Ecto neural progenitor cell (in vitro differentiated cells): Measurements from ENCODE around the gene MYOF.
"Not testable (repeated sequence)": the region's sequence is repeated elsewhere in the genome, so short reads cannot be mapped to it uniquely, and the experiment has no call there.

Experiments
- DNase-seq: peaks from one replicate; pipeline ENCODE4 v3.0.0-alpha.2; 2018; ENCODE audit warnings: low spot score

The MYOF gene

DNA sequence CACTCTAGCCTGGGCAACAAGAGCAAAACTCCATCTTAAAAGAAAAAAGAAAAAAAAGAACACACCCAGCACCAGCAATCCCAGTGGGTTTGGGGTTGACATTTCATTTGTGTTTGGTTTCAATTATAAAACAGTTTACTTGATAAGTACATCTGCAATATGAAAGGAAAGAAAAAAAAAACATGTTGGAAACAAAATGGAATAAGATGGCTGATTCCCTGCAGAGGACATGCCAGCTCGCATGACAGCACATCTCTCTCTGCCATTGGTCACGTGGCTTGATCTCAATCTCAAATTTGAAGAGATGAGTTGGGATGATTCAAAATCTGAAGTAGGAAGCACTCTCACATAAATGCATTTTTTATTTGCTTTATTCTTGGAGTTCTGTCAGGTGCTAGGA, 28.0 kb downstream of the MYOF start:
- no peak for DNase-seq

DNA sequence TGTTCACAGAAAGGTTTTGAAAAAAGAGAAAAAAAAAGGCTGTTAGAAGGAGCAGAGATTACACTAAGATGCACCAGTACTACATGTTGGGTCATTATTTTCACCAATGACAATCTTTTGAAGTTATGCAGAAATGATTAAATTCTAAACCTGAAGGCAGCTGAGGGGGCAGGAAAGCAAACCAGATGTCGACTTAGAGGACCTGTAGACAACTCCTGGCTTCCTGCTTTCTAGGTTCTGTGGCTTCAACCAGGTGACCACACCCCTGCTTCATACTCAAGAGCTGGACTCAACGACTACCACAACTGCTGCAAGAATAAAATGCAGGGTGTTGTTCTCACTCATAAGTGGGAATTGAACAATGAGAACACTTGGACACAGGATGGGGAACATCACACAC, 30.0 kb downstream of the MYOF start:
- DNase-seq: no peak

DNA sequence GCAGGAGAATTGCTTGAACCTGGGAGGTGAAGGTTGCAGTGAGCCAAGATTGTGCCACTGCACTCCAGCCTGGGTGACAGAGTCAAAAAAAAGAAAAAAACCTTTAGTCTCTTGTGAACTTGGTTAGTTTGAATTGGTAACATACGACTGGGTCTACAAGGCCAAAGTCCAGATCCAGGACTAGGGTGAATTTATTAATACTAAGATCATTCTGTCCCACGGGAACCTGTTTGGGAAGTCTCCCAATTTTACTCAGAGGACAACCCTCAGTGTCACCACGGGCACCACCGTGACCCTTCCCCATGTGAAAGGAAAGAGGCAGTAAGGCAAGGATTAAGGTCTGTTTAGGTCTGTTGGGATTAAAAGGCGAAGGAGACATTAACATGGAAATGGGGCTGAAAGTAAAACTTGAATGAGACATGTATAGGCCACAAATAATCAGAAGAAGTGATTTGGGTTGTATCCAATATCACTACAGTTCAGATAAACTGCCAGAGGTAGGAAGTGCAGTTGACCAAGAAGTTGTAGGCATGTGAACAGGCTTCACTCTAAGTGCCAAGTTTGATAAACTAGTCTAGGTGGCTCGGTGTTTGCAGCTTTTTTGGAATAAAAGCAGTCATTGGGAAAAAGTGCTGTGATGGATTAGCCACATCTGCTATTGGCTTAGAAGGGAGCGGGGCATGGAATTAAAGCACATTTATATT, 30.7 kb downstream of the MYOF start:
- DNase-seq: no peak

DNA sequence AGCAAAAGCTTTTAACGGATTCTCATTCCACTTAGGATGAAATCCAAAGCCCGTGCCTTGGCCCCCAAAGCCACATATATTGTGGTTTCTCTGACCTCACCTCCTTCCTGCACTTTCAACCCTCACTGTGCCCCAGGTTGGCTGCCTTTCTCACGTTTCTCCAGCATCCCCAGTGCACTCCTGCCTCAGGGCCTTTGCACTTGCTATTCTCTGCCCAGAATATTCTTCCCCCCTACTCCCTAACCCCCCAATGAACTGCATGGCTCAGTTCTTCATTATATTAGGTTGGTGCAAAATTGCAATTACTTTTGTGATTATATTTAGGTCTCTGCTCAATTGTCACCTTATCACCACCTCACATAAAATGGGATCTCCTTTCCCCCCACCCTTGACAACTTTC, 34.2 kb downstream of the MYOF start:
- no peak for DNase-seq

DNA sequence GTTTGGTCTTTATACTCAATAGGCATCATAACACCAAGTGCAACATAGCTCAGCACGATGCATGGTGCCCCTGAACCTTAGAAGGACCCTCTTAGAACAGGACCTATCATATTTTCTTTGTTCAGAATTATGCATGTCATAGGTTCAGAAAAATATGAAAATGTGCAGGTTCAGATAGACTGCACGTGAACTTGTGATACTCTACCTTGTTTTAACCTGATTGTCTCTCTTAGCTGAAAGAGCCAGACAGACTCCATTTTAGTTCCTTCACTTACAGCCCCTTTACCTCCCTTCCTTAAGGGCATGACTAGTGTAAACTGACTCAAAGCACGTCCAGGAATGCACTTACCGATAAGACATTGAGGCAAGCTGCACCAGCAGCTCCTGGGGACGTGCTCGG, 35.1 kb downstream of the MYOF start:
- DNase-seq: no peak

DNA sequence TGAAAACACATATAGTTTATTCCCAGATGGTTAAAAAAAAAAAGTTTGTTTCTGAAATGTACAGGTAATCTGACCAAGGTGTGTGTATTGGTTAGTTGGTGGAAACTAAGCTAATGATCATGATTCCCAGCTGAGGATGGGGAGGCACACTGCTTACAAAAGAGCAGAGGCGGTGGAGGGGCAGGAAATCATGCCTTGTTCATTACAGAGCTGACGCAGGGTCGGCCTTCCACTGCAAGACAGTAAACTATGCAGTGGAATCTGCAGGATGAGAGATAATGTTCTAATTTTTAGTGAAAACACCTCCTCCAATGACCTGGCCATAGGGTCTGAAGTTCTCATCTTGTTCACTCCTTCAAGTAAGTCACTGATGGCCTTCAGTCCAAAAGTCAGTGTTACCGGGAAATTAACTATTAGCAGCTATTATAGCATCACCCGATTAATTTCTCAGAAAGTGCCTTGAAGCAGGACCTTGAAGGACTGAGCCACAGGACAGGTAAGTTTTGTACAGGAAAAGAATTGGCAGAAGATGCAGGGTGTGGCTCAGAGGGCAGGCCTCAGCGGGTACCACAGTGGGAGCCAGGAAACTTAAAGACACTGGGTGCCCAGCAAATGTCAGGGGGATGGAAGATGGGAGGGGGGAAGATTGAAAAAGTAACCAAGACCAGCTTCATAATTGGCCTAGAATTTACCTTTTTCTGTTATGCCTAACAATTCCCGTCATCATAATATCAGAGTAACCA, 36.0 kb downstream of the MYOF start:
- DNase-seq: no peak

DNA sequence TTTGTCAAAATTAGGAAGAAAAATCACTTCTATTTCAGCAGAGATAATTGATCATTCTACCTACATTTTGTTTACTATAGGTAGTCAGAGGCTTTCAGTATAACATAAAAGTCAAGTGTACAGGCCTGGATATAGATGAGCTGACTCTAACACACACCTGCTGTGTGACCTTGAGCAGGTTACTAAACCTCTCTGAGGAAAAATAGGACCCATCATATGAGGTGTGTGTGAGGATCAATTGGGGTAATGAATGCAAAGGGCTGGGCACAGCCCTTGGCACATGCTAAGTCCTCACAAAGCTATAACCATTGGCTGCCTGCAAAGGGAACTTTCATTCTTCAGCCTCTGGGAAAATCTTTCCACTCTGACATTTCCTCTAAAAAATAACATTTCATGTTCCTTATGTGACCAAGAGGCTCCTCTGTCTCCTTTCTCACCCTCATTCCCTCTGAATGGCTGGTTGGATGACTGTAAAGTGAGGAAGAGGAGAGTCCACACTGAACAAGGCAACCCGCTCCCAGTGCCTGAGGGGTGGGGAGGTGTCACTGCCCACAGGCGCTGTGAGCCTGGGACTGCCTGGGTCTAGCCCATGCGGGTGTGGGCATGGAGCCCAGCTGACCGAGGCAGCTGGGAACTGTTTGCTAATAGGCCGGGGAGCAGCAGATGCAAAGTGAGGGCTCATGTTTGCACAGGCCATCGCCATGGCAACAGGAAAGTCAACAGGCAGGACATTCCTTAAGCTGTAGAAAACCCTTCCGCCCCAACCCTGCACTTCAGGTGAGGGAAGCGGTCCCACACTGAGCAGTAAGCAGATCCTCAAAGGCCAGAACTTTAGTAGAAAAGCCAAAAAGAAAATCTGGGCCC, 36.8 kb downstream of the MYOF start:
- DNase-seq: peak; percentile 92

DNA sequence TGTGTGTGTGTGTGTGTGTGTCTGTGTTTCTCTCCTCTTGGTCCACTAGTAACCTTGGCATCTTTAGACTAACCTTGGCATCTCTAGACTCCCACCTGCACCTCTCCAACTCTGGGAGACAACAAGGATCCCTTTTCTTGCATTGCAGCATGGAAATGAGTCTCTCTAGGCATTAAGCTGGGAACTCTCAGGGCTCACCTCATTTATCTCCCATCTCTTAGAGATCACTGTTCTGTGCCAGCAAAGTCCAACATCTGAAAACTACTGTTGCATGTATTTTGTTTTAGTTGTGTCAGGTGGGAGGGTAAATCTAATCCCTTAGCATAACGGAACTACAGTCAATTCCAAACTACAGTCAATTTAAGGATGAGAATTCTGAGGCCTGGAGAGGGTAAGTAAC, 38.7 kb downstream of the MYOF start:
- DNase-seq: no peak

DNA sequence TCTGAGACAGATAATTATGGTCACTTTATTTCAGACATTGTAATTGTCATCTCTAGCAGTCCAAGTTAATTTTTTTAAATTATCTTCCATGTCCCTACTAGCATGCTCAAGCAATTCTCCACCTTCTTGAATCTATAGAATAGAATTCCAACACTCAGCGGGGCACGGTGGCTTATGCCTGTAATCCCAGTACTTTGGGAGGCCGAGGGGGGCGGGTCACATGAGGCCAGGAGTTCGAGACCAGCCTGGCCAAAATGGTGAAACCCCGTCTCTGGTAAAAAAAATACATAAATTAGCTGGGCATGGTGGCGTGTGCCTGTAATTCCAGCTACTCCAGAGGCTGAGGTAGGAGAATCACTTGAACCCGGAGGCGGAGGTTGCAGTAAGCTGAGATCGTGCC, 39.4 kb downstream of the MYOF start:
- DNase-seq: not testable (repeated sequence)

DNA sequence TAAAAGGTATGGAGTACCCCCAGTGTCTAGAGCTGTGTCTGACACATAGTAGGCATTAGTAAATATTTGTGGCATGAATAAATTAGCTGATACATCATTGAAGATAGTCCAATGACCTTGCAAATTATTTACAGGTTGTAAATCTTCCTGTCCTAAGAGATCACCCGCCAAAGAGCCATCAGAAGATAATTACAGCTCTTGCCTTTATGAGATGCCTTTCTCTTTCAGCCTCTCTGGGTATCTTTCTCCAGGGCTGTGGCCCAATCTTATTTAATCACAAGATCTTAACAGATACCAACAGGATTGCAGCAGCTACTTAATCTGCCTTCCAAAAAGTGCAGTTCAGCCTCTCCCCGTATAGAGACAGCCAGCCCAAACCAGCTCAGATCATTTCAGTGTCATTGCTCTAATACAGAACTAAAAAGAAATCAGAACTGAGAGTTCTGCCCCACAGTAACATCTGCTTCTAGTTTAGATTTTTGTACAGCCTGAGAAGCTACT, 41.5 kb downstream of the MYOF start:
- no peak for DNase-seq

DNA sequence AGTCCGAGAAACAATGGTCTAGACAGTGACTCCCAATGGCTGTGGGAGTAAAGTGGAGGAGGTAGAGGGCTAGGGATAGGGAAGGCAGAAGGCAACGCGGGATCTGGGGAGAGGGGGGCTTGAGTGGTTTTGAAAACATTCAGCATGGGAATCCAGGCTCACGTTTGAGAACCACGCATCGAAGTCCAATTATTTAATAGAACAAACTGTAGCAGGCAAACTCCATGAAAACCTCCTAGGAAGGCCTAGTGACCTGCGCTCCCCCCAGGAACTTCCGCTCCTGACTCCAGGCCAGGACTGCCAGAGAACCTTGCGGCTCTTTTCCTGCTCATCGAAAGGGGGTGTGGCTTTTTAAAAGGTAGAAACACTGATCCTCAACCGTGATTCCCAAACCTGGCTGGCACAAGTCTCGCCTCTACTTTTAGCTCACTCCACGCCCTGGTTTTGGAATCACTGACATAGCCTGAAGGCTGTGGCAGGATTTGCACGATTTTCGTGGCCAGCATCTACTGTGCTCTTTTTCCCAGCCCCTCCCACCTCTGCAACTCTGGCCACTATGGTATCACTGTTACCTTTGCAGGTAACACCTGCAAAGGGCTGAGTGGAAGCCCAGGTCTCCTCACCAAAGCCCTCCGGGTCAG, 43.4 kb downstream of the MYOF start:
- DNase-seq: peak; percentile 73

DNA sequence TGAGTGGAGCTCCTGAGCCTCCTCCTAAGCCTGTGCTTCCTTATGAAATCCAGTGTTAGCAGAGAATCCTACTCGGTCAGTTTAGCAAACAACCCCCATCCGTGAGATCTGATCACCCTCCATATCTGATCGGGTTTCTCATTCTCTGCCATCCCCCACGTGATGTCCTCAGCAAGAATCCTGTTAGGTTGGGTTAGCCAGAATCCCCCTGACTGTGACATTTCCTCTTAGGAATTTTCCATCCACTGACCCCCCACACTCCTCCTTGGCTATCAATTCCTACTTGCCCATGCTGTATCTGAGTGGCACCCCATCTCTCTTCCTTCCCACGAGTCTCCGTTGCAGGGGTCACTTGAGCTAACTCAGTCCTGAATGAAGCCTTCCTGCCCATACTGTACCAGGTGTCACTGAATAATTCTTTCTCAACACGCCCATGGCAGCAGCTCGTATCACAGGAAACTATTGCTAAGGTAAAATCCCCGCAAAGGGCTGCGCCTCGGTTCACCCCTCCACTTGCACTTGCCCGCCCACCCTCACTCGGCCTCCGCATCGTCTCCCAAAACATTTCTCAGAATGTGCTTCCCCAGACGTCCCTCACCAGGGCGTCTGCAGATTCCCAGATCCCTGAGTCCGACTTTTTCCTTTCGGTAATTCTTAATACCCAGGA, 44.1 kb downstream of the MYOF start:
- DNase-seq: no peak

DNA sequence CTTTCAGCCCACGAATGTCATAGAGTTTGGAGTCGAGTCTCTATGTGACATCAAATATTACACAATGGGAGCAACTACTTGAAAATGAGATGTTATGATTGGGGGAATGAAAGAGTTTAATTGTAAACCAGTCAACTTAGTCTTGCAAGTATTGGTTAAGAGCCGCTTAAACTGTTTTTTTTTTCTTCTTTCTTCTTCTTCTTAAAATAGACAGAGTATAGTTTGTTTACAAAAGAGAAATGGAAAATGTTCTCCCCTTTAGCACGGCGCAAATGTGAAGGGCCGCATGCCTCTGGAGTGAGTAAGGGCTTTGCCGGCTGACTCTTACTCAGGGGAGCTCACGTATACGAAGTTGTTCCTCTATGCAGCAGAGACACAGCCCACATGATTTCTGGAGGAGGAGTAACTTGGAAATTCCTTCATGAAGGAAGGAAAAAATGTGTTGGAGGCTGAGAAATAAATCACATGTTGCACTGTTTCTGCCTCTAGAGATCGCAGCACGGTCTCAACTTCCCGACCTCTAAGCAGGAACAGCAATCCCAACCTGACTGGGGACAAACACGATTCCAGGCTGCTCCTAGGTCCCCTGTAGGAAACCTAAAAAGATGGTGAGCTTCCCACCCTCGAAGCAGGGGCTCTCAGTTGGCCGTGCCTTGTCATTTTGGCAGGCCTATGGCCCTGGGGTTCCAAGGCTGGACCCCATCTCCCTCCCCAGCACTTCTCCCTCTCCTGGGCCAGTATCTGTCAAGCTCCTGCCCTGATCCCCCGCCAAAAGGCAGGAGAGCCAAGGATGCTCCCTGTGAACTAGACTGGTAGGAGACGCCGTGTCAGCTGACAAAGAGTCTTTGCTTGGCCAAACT, 44.8 kb downstream of the MYOF start:
- DNase-seq: no peak

DNA sequence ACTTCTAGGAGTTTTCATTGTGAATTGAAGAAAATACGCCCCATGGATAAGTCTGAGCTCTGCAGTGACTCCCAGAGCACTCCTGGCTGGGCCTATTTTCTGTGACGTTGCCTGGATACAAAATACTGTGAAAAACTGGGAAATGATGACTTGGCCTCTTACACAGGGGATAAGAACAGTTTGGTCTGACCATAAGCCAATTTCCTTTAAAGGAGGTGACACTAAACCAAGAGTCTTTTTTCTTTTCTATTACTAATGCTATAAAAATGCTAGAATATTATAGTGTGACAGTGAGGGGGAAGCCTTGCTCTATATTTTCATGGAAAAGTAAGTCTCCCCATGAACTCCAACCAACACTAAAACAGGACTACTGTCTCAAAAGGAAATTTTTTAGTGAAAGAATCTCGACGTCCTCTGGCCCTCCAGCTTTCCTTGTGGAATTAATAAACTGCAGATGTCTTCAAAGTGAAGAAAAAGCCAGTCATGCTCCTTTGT, 45.5 kb downstream of the MYOF start:
- DNase-seq: no peak

DNA sequence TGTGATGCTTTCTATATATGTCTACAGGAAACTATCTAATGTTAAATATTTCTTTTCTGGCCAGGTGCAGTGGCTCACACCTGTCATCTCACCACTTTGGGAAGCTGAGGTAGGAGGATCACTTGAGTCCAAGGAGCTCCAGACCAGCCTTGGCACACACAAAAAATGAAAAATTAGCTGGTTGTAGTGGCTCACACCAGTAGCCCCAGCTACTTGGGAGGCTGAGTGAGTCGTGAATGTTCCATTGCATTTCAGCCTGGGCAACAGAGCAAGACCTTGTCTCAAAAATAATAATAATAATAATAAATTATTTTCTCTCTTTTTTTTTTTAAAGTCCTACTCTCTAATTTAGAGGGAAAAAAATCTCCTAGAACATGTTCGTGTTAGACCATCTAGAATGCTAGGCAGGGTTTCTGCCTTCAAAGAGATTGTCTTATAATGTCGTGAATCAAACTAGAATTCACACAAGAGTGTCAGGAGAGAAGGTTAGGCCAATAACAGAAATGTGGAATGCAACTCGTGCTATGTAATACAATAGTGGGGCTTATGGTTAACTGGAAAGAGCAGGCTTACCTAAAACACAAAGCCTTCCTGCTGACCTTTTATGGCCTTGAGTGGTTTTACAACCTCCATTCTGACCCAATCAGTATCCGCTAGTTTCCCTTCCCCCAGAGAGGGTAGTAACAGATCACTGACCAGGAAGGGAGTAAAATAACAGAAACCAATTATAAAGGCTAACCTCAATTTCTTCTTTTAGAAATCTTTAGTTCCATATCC, 46.3 kb downstream of the MYOF start:
- no peak for DNase-seq

DNA sequence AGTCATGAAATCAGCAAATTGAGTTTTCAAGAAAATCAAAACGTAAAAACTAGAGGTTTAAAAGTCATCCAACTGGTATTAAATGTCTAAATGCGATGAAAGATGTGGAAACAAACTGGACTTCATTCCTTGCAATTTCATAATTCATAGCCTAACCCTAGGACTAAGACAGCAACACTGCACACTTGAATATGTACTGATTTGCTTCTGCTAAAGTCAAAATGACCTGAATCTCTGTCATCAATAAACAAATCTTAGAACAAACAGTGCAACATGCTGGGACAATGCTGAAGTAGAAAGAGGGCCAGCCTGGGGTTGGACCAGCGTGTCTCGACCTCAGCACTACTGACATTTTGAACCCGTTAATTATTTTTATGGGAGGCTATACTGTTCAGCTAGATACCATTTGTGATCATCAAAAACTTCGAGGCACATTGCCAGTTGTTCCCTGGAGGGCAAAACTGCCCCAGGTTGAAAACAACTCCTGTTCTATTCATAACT, 47.1 kb downstream of the MYOF start:
- DNase-seq: no peak

DNA sequence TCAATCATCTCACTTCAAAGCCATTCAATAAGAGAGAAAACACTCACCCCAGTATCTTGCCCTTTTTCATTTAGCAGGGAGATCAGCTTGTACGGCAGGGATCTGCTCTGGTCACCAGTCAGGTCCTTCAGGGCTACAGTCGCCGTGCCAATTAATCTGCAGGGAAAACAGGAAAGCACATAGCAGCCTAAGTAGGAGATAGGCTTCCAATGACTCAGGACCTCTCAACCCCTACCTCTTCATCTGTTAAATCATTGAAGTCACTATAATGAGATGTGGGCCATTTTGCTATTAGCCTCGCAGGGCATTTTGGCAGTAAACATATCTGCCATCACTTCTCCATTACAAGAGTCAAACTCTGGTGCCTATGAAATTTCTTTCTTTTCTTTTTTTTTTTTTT, 50.8 kb downstream of the MYOF start:
- no peak for DNase-seq

DNA sequence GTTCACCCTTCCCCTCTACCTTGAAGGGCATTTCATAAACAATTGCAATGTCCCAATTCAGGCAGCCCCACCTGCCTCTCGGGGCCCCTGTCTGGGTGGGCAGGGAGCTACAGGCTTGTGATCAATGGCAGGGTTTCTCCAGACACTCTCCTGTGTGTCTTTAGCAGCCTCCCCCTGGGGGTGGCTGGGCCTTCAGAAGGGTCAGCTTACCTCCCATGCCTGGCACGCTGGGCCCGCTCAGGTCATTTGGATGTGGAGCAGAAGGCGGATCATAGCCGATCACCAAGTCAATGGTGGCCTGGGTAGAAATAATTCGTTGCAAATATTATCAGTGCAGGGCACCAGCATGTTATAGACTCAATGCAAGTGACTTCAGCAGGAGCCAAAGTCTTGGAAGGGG, 56.3 kb downstream of the MYOF start:
- no peak for DNase-seq

DNA sequence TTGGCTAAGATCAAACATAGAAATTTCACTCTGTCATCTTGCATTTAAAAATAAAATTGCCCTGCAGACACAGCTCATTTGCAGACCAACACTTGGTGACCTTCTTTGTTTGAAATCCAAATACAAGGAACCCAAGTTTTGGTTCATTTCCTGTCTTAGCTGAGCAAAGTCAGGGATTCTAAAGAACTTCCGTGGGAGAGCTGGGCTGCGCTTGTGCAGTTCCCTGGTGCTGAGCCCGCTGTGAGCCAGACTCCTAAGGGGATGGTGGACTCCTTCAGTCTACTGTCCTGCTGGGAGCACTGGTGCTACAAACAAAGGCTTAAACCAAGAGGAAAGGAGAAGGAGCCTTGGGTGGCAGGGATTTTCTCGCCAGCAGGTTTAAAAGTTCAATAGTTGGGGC, 60.0 kb downstream of the MYOF start:
- DNase-seq: no peak
